ENCODE data around the gene RPS6KA1.
"Not testable (repeated sequence)": the region's sequence is repeated elsewhere in the genome, so short reads cannot be mapped to it uniquely, and the experiment has no call there.

RPS6KA1 gene

DNA sequence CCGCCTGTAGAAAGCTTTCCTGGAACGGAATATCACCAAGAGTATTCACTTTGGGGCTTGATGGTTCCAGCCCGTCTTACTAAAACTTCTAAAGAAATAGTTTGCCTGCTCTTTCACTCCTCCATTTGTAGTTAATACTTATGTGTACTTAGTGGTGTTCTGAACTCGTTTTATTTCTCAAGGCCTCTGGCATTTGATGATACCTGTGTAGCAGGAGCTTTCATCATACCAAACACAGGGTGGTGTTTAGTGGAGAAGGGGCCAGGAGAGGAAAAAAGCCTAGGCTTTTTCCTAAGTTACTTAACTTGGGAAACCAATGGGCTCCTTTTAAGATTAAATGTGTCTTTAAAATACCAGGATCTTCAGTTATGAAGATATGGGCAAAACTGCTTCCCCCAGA is 74.3 kb downstream of the RPS6KA1 start:
- no peak for DNase-seq

- DNase-seq: no peak
These were observed 77.6 kb downstream of the RPS6KA1 start for GRCh38 chr1:26607186-26607585.

DNA sequence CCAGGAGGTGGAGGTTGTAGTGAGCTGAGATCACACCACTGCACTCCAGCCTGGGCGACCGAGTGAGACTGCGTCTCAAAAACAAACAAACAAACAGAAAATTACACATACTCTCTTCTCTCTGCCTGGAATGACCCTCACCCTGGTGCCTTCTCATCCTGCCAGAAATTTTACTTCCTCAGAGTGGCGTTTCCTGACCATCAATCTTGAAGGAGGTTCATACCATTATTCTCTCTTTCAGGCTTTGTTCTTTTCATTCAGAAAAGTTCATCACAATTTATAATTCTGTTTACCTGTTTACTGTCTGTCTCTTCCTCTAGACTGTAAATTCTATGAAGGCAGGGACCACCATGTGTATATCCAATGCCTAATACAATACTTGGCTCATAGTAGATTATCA is 79.3 kb downstream of the RPS6KA1 start:
- DNase-seq: no peak

- DNase-seq: no peak
These were observed 81.2 kb downstream of the RPS6KA1 start for GRCh38 chr1:26610781-26611180.

GRCh38 chr1:26612627-26613026 is 83.1 kb downstream of the RPS6KA1 start:
- not testable (repeated sequence) for DNase-seq

DNA sequence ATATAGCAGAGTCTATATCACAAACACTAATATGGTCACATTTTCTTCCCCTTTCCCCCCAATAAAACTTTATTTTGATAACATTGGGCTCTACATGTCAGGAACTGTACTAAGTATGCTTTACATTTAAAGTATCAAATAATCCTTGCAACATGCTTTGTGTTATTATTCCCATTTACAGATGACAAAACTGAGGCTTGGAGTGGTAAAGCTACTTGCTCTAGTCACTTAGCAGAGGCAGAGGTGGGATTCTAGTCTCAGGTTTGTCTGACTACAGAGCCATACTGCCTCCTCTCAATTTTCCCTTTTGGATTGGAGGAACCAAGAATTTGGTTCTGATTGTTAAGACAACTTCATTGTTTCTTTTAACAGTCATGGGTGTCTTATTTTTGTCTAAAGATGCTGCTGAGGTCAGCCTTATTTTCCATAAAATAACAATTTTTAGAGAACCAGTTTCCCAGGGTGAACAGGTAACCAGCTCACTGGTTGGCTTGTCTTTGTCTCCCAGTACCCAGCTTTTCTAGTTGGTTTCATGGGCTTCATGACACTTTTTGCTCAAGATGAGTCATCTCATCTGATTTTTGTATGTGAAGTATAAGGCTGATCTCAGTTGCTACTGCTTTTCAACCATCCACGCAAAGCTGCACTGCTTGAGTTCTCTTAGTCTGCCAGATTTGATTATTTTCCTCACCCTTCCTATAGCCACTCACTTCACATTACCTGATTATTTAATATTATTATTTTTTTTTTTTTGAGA is 85.3 kb downstream of the RPS6KA1 start:
- no peak for DNase-seq

DNA sequence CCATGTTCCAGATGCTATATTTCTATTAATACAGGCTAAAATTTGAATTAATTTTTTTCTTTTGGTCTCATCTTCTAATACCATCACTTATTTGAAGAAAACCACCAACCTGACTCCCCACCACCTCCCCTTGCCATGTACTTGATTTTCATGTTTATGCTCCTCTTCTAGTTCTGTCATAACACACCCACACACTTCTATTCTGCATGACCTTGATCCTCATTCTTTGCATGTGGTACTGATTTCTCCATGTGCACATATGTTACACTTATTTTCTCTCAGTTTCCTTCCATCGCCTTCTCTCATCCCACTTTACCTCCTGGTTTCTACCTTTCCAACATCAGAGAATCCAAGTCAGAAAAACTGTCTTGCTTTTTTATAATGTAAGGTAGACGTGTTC is 87.3 kb downstream of the RPS6KA1 start:
- DNase-seq: no peak

GRCh38 chr1:26618561-26618960 is 89.0 kb downstream of the RPS6KA1 start:
- DNase-seq: no peak

Measured in NCI-H146 (cell line).